ENCODE measurements around the gene ANO7. TPM values are rescaled to one million over a fixed set of nuclear protein-coding genes. Genes with fewer than 3 reads are reported as not detected.

ANO7 gene
- total RNA-seq, 4 donors from 2014 or later: 0.50 to 0.65 (median 0.60) TPM; not detected in 1

GRCh38 chr2:241227594-241227993 is 39.1 kb downstream of the ANO7 start:
- TF ChIP-seq CTCF (IDR thresholded peaks at IDR 0.05): no peak
- ATAC-seq (ENCODE audit: low FRiP score): no peak
- DNase-seq (ENCODE audit: low spot score): no peak

- no peak for DNase-seq (ENCODE audit: low spot score)
- no peak for TF ChIP-seq CTCF (IDR thresholded peaks at IDR 0.05)
- no peak for ATAC-seq (ENCODE audit: low FRiP score)
These were observed 39.8 kb downstream of the ANO7 start for GRCh38 chr2:241228081-241228859.

- ATAC-seq (ENCODE audit: low FRiP score) (no peak), DNase-seq (ENCODE audit: low spot score) (no peak)
- TF ChIP-seq CTCF (IDR thresholded peaks at IDR 0.05): no peak
These were observed 40.5 kb downstream of the ANO7 start for GRCh38 chr2:241228860-241229516.

GRCh38 chr2:241229563-241230401 is 41.3 kb downstream of the ANO7 start:
- no peak for ATAC-seq (ENCODE audit: low FRiP score)
- no peak for DNase-seq (ENCODE audit: low spot score)
- TF ChIP-seq CTCF (IDR thresholded peaks at IDR 0.05): no peak

GRCh38 chr2:241230435-241230834 is 42.0 kb downstream of the ANO7 start:
- ATAC-seq (ENCODE audit: low FRiP score) (no peak), DNase-seq (ENCODE audit: low spot score) (no peak)
- TF ChIP-seq CTCF (IDR thresholded peaks at IDR 0.05): no peak

- no peak for DNase-seq (ENCODE audit: low spot score)
- no peak for TF ChIP-seq CTCF (IDR thresholded peaks at IDR 0.05)
- ATAC-seq (ENCODE audit: low FRiP score): no peak
These were observed 44.5 kb downstream of the ANO7 start for GRCh38 chr2:241232736-241233575.

Data from omental fat pad (tissue), 4 donors.